Kidney epithelial cell (primary cell): ENCODE measurements around the gene DHFR. TPM values are rescaled to one million over a fixed set of nuclear protein-coding genes. Genes with fewer than 3 reads are reported as not detected.

Experiments
- DNase-seq: peaks from one replicate; pipeline ENCODE4 v3.0.0-alpha.2; 2010; ENCODE audit warnings: low read depth
- H3K27me3 ChIP-seq: 2 replicates; pipeline ENCODE4 v1.6.0; 2011; ENCODE audit warnings: low read length; ENCODE audit not compliant: control insufficient read depth, insufficient read depth
- H3K36me3 ChIP-seq: 2 replicates; pipeline ENCODE4 v1.5.1; 2011; ENCODE audit warnings: low read length; ENCODE audit not compliant: control insufficient read depth, insufficient read depth
- H3K4me3 ChIP-seq: 2 replicates; pipeline ENCODE4 v1.5.1; 2011; ENCODE audit warnings: low read depth, mild to moderate bottlenecking, control low read depth, low read length
- total RNA-seq: library from RNA; depleted of rRNA; stranded (reverse); fragments of >200 nt; gene quantifications from 2 replicates; pipeline ENCODE4 v1.2.3, GENCODE V29; 2015
- TF ChIP-seq, protein P1 (sequence below): IDR thresholded peaks from 2 replicates; pipeline ENCODE4 v1.5.1; 2011; ENCODE audit warnings: mild to moderate bottlenecking, moderate library complexity, low read length, control low read depth, inconsistent platforms; ENCODE audit not compliant: insufficient read depth, poor library complexity, severe bottlenecking

Gene DHFR
- total RNA-seq, 1 donor from 2014 or later, result 18.5 TPM

DNA sequence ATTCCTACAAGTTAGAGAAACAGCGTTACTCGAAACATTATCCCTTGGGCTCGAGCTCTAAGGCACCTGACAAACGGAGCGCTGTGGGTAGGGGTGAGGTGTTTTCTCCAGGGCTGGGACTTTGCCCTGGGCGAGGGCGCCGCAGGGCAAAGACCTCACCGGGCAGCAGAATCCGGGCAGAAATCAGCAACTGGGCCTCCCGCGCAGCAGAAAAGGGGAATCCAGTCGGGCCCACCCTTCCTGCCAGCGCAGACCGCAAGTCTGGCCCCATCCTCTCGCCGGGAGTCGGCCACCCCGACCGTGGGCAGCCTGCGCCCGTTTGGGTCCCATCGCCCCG is 761 bp downstream of the DHFR start:
- no peaks in the 10 kb centered on the region for H3K27me3 ChIP-seq
- peak overlapping the region; percentile 86 for H3K4me3 ChIP-seq
- TF ChIP-seq, protein P1, sequence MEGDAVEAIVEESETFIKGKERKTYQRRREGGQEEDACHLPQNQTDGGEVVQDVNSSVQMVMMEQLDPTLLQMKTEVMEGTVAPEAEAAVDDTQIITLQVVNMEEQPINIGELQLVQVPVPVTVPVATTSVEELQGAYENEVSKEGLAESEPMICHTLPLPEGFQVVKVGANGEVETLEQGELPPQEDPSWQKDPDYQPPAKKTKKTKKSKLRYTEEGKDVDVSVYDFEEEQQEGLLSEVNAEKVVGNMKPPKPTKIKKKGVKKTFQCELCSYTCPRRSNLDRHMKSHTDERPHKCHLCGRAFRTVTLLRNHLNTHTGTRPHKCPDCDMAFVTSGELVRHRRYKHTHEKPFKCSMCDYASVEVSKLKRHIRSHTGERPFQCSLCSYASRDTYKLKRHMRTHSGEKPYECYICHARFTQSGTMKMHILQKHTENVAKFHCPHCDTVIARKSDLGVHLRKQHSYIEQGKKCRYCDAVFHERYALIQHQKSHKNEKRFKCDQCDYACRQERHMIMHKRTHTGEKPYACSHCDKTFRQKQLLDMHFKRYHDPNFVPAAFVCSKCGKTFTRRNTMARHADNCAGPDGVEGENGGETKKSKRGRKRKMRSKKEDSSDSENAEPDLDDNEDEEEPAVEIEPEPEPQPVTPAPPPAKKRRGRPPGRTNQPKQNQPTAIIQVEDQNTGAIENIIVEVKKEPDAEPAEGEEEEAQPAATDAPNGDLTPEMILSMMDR, result no peak
- H3K36me3 ChIP-seq, result no peaks in the 10 kb centered on the region
- DNase-seq, result no peak

DNA sequence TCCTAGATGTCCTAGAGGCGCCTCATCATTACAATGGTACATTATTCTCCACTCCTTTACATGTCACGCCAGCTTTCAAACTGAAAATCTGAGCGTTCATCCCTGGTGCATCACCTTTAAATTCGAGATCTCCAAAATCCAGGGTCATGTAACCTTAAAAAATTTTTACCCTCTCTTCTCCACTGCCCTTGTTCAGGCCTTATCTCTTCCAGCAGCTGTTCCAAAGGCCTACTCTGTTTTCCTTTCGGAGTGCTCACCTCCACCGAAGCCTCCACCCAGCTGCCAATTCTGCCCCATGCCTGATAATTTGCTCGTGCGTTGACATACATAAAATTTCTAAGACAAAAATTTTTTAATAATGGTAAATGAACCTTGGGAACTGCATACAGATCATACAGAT is 1.3 kb downstream of the DHFR start:
- TF ChIP-seq, protein P1, result no peak
- H3K36me3 ChIP-seq, result no peaks in the 10 kb centered on the region
- H3K4me3 ChIP-seq, result peak overlapping the region; percentile 86
- no peaks in the 10 kb centered on the region for H3K27me3 ChIP-seq
- DNase-seq, result no peak

DNA sequence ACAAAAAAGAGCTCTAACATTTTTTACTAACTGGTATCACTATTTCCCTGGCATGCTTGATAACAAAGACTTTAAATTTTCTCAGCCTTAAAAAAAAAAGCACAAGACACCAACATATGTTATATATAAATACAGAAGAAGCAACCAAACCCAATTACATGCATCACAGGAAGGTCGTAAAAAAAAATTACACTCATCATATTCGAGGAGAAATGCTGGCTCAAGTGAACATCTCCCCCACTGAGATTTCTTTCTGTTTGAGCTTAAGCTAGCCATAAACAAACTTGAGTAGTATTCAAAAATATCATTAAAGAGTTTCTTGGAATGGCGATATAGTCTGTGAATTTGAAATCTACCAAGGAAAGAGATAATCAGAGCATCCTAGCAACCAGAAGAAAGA is 7.9 kb downstream of the DHFR start:
- no peak for DNase-seq
- Histone ChIP-seq H3K36me3 (no peaks in the 10 kb centered on the region), H3K4me3 (no peak overlapping the region), H3K27me3 (no peaks in the 10 kb centered on the region)
- TF ChIP-seq, protein P1, result no peak

DNA sequence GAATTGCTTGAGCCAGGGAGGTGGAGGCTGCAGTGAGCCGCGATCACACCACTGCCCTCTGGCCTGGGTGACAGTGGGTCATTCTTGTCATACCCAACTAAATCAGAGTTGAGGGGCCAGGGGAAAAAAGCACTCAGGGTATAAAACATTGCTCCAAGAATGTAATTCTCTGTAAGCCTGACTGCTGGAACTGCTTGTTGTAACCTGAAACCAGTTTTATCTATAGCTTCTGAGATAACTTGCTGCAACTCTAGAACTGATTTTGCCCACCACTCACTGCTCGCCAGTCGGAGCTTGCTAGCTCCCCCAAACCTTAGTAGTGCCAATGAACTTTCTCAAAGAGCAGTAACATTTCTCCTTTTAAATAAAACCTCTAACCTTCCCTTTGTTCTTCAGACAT is 9.9 kb downstream of the DHFR start:
- no peaks in the 10 kb centered on the region for H3K36me3 ChIP-seq
- no peak for DNase-seq
- H3K4me3 ChIP-seq, result no peak overlapping the region
- no peaks in the 10 kb centered on the region for H3K27me3 ChIP-seq
- TF ChIP-seq, protein P1, result no peak

DNA sequence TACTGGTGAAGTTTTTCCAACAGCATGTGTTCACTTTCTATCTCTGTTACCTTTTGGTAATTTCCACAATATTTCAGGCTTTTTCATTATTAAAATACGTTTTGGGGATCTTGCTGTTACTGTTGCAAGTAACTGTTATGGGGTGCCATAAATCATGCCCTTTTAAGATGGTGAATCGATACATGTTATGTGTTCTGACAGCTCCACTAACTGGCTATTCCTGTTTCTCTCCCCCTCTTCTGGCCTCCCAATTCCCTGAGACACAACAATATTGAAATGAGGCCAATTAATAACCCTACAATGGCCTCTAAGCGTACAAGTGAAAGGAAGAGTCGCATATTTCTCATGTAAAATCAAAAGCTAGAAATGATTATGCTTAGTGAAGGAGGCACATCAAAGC is 13.4 kb downstream of the DHFR start:
- Histone ChIP-seq H3K27me3 (no peaks in the 10 kb centered on the region), H3K36me3 (no peaks in the 10 kb centered on the region), H3K4me3 (no peak overlapping the region)
- DNase-seq, result no peak
- TF ChIP-seq, protein P1, result no peak

DNA sequence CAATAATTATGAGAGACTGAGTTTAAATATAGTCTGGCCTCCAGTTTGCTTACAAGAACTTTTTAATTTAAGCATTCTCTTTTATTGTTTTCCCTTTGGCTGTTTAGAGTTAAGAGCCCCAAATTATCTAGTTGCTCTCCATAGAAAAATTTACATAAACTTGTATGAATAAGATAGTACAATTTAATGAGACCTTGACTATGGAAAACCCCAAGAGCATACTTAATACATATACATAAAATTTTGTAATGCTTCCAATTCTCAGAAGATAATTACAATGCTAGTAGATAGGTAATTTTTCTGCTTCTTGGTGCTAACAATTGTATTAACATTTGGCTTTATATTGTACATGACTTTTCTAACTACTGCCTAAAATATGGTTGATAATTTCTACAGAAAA is 20.6 kb downstream of the DHFR start:
- Histone ChIP-seq H3K4me3 (no peak overlapping the region), H3K36me3 (peaks cover 1% of the 10 kb centered on the region), H3K27me3 (no peaks in the 10 kb centered on the region)
- TF ChIP-seq, protein P1, result no peak
- no peak for DNase-seq
